Omental fat pad (tissue), 4 donors: ENCODE data around the gene EID2. TPM values are rescaled to one million over a fixed set of nuclear protein-coding genes. Genes with fewer than 3 reads are reported as not detected.

ENCODE experiments used
- ATAC-seq: fragments of 150-250 bp; one replicate; pipeline ENCODE4 v1.9.1; 2016; ENCODE audit warnings: mild to moderate bottlenecking, moderate library complexity; ENCODE audit not compliant: low FRiP score
- DNase-seq: peaks from one replicate; pipeline ENCODE4 v3.0.0-alpha.2; 2019; ENCODE audit warnings: low spot score
- total RNA-seq, 4 donors: library from RNA; depleted of rRNA; stranded (reverse); fragments of >200 nt; gene quantifications; one replicate each; pipeline ENCODE4 v1.1.0, GENCODE V29; 2016
- TF ChIP-seq, protein P1 (sequence below), 3 donors: fragments of 450-650 bp; IDR thresholded peaks; one replicate each; pipeline ENCODE4 v1.5.1; 2016 to 2017; ENCODE audit warnings: antibody characterized with exemption in 3 of 3, mild to moderate bottlenecking in 3 of 3, moderate library complexity in 2 of 3

The EID2 gene
- total RNA-seq, 4 donors from 2014 or later = 6.2 to 13.6 (median 9.6) TPM

DNA sequence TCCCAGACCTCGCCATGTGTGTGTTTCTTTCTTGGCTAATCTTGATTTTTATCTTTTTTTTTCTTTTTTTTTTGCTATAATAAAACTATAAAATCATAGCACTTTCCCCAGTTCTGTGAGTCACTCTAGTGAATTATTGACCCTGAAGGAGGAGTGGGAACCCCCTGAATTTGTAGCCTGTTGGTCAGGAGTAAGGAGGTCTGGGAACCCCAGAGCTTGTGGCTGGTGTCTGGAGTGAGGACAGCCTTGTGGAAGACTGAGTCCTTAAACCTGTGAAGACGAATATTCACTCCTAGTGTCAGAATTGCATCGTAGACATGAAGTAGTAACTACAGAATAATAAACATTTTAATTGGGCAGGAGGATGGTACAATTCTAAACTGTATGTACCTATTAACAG, 14.8 kb downstream of the EID2 start:
- ATAC-seq (no peak), DNase-seq (no peak)
- TF ChIP-seq, protein P1, sequence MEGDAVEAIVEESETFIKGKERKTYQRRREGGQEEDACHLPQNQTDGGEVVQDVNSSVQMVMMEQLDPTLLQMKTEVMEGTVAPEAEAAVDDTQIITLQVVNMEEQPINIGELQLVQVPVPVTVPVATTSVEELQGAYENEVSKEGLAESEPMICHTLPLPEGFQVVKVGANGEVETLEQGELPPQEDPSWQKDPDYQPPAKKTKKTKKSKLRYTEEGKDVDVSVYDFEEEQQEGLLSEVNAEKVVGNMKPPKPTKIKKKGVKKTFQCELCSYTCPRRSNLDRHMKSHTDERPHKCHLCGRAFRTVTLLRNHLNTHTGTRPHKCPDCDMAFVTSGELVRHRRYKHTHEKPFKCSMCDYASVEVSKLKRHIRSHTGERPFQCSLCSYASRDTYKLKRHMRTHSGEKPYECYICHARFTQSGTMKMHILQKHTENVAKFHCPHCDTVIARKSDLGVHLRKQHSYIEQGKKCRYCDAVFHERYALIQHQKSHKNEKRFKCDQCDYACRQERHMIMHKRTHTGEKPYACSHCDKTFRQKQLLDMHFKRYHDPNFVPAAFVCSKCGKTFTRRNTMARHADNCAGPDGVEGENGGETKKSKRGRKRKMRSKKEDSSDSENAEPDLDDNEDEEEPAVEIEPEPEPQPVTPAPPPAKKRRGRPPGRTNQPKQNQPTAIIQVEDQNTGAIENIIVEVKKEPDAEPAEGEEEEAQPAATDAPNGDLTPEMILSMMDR (IDR thresholded peaks at IDR 0.05) = no peak

DNA sequence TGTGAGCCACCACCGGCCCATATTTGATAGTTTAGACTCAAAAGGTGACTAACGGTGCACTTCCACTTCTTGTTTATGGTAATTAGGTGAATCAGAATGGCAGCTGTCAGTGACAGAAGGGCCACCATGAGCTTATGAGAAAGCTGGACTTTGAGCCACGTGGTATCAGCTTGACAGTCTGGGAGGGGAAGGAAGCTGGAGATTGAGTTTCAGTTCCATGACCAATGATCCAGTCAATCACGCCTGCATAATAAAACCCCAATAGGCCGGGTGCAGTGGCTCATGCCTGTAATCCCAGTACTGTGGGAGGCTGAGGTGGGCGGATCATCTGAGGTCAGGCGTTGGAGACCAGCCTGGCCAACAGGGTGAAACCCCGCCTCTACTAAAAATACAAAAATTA, 15.5 kb downstream of the EID2 start:
- ATAC-seq (no peak), DNase-seq (no peak)
- TF ChIP-seq, protein P1 (IDR thresholded peaks at IDR 0.05) = no peak

DNA sequence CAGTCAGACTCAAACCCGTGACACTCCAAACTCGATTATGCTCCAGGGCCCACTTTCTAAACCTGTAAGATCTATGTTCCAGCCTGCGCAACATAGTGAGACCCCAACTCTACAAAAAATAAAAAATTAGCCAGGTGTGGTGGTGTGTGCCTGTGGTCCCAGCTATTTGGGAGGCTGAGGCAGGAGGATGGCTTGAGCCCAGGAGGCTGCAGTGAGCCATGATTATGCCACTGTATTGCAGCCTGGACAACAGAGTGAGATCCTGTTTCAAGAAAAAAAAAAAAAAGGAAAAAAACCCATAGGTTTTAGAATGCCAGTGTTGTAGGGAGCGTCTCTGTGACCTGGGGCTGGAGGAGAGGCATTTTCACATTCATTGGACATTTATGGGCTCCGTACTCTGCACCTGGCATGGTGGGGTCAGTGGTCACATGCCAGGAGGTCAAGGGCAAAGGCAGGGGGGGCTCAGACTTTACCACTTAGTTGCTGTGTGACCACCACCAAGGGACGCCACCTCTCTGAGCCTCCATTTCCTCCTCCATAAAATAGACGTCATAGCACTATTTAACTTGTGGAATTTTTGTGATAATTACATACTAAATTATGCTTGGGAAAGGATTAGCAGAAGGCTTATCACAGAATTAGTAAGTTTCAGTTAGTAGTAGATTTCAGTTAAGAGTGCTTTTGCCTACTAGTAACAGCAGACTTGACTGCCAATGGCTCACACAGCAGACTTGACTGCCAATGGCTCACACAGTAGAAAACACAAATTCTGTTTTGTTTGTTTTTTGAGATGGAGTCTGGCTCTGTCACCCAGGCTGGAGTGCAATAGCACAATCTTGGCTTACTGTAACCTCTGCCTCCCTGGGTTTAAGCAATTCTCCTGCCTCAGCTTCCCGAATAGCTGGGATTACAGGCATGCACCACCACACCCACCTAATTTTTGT, 19.1 kb downstream of the EID2 start:
- TF ChIP-seq, protein P1 (IDR thresholded peaks at IDR 0.05) = no peak
- ATAC-seq = no peak
- no peak for DNase-seq

DNA sequence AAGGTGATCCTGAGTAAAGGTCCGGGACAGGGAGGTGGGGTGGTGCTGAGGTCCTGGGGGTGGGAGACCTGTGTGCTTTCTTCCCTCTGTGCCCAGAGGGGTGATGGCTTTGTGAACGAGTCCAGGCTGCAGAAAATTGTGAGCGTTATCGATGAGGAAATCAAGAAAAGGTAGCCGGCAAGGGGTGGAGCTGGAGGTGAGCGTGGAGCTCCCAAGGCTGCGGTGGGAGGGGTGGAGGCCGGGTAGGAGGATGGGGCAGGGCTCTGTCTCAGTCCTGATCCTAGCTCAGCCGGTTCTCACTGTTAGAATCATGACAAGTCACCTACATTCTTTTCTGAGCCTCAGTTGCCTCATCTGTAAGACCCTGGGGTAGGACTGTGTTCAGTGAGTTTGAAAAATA, 21.0 kb downstream of the EID2 start:
- DNase-seq (no peak), ATAC-seq (no peak)
- TF ChIP-seq, protein P1 (IDR thresholded peaks at IDR 0.05) = no peak

DNA sequence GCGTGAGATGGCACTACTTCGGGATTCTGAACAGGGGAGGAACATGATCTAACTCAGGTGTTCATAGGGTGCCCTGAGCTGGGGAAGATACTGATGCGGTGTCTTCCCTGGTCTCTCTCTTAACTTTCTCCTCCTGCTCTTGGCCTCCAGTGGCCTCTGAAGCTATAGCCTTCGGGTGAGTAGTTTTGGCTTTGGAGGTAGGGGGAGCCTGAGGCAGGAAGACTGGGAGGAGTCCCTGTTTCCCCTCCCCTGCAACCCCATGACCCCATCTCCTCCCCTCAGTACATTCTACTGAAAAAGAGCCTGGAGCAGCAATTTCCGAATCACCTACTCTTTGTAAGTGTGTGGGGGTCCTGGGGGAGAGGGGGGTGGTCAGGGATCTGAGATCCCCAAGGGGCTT, 21.5 kb downstream of the EID2 start:
- TF ChIP-seq, protein P1 (IDR thresholded peaks at IDR 0.05) = no peak
- ATAC-seq = no peak
- no peak for DNase-seq

DNA sequence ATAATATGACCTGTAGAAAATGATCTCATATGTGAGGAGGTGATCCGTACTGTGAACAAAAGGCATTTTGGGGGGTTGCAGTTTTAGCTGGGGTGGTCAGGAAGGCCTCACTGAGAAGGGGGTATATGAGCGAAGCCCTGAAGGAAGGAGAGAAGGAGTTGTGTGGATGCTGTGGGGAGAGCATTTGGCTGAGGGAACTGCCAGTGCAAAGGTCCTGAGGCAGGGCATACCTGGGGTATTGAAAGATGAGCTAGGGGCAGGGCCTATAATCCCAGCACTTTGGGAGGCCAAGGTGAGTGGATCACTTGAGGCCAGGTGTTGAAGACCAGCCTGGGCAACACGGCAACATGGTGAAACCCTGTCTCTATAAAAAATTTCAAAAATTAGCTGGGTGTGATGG, 22.5 kb downstream of the EID2 start:
- ATAC-seq (no peak), DNase-seq (no peak)
- TF ChIP-seq, protein P1 (IDR thresholded peaks at IDR 0.05) = no peak

DNA sequence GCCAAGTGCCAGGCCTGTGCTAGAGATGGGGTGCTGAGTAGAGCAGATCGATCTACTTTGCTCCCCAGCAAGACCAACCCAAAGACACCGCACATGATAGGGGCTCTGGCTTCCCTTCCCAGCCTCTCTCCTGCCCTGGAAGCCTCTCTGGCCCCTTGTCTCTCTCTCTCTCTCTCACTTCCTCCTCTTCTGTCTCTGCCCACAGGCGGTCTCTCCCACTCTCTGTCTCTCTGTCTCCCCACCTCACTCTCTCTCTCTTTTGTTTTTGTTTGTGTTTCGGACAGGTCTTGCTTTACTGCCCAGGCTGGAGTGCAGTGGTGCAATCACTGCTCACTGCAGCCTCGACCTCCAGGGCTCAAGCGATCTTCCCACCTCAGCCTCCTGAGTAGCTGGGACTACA, 23.7 kb downstream of the EID2 start:
- no peak for ATAC-seq
- no peak for DNase-seq
- TF ChIP-seq, protein P1 (IDR thresholded peaks at IDR 0.05) = no peak
